K562 (cell line): ENCODE data around the gene TRMT1. TPM values are rescaled to one million over a fixed set of nuclear protein-coding genes. Genes with fewer than 3 reads are reported as not detected.

Source experiments
- ATAC-seq: fragments of 200-7000 bp; cut with Tn5 transposase; 3 replicates; pipeline ENCODE4 v1.9.1; 2020; ENCODE audit warnings: moderate library complexity
- BruUV-seq: library from RNA; stranded (reverse); fragments of 400-500 nt; replicated peaks from 2 replicates; lab custom pipeline; 2021; lab: Mats Ljungman, UMichigan
- CTCF ChIA-PET: fragments of 300-600 bp; formaldehyde crosslinking; extraction: SDS; loops from one replicate; lab custom pipeline; 2021; ENCODE audit warnings: low intra/inter-chr PET ratio; lab: Yijun Ruan, JAX
- POLR2A ChIA-PET: fragments of 300-600, 350-650 bp; sonication (Branson Sonifier 250); formaldehyde crosslinking; extraction: SDS; loops from one replicate; lab custom pipeline; 2021; ENCODE audit warnings: antibody characterized with exemption, inconsistent platforms; lab: Yijun Ruan, JAX
- DNase-seq, 4 experiments: peaks; one replicate each; pipeline versions ENCODE4 v3.0.0 to v3.0.0-alpha.2; 2011 to 2018; ENCODE audit warnings: low spot score in 3 of 4, mixed read lengths in 3 of 4; ENCODE audit errors: extremely low read depth in 1 of 4
- FAIRE-seq: peaks from 2 replicates; lab custom pipeline; 2011; peaks lifted over from hg19 to GRCh38; lab: Jason Lieb, UNC
- H2AFZ ChIP-seq: 2 replicates; pipeline ENCODE4 v1.6.0; 2011; ENCODE audit warnings: low read depth, low read length, control low read depth, inconsistent platforms
- H3K27ac ChIP-seq: fragments of 200-600 bp; 3 replicates; pipeline ENCODE4 v1.8.0; 2011; ENCODE audit warnings: low read depth, mild to moderate bottlenecking, control low read depth, inconsistent platforms, low read length, moderate library complexity, mixed read lengths; ENCODE audit errors: extremely low read depth
- H3K27me3 ChIP-seq, 2 experiments: fragments of 300-600 bp in 1 of 2; 2 replicates in 1 of 2; 3 replicates in 1 of 2; pipeline versions ENCODE4 v1.6.0 to v1.8.0; 2011; ENCODE audit warnings: inconsistent platforms in 2 of 2, low read length in 2 of 2, mild to moderate bottlenecking in 1 of 2, mixed read lengths in 1 of 2, moderate library complexity in 1 of 2; ENCODE audit not compliant: control insufficient read depth in 2 of 2, insufficient read depth in 2 of 2
- H3K36me3 ChIP-seq: fragments of 300-600 bp; 3 replicates; pipeline ENCODE4 v1.8.0; 2011; ENCODE audit warnings: mild to moderate bottlenecking, low read length, inconsistent platforms; ENCODE audit not compliant: control insufficient read depth, insufficient read depth
- H3K4me1 ChIP-seq, 2 experiments: fragments of 200-600 bp in 1 of 2; replicated peaks in 1 of 2; 2 replicates in 1 of 2; 3 replicates in 1 of 2; pipeline versions ENCODE4 v1.5.1 to v1.8.0; 2011; ENCODE audit warnings: inconsistent platforms in 2 of 2, low read length in 2 of 2, mild to moderate bottlenecking in 1 of 2, mixed read lengths in 1 of 2, moderate library complexity in 1 of 2; ENCODE audit not compliant: control insufficient read depth in 2 of 2, insufficient read depth in 2 of 2
- H3K4me2 ChIP-seq: 2 replicates; pipeline ENCODE4 v1.6.1; 2011; ENCODE audit warnings: low read length, control low read depth, inconsistent platforms, mixed read lengths; ENCODE audit not compliant: insufficient read depth
- H3K4me3 ChIP-seq: fragments of 200-600 bp; sonication (generic), shearing (Covaris generic); 2 replicates; pipeline ENCODE4 v1.5.1; 2016; ENCODE audit warnings: control low read depth, inconsistent platforms
- H3K79me2 ChIP-seq: fragments of 200-600 bp; 3 replicates; pipeline ENCODE4 v1.8.0; 2011; ENCODE audit warnings: low read length, inconsistent platforms; ENCODE audit not compliant: control insufficient read depth, insufficient read depth
- H3K9ac ChIP-seq, 2 experiments: 2 replicates each; pipeline versions ENCODE4 v1.6.0 to v1.6.1; 2011; ENCODE audit warnings: low read depth in 2 of 2, low read length in 2 of 2, control low read depth in 1 of 2, inconsistent platforms in 1 of 2, mild to moderate bottlenecking in 1 of 2, mixed read lengths in 1 of 2; ENCODE audit not compliant: insufficient read depth in 1 of 2
- H3K9me1 ChIP-seq: one replicate; pipeline ENCODE4 v1.6.0; 2011; ENCODE audit warnings: inconsistent platforms, mild to moderate bottlenecking, low read length, moderate library complexity; ENCODE audit not compliant: control insufficient read depth, insufficient read depth
- H3K9me3 ChIP-seq: replicated peaks from 2 replicates; pipeline ENCODE4 v1.5.1; 2011; ENCODE audit warnings: low read depth, low read length, inconsistent platforms; ENCODE audit not compliant: control insufficient read depth, insufficient read depth
- H4K20me1 ChIP-seq: replicated peaks from 2 replicates; pipeline ENCODE4 v1.6.1; 2011; ENCODE audit warnings: low read length, inconsistent platforms, mixed read lengths; ENCODE audit not compliant: control insufficient read depth, insufficient read depth
- NFIX ChIP-seq: fragments of 250-450 bp; sonication (Bioruptor Pico); IDR thresholded peaks from 2 replicates; pipeline ENCODE4 v1.4.0; 2020; ENCODE audit warnings: low read depth, mild to moderate bottlenecking, moderate library complexity
- NFRKB ChIP-seq: fragments of 450-650 bp; IDR thresholded peaks from 2 replicates; pipeline ENCODE4 v1.6.1; 2016; ENCODE audit warnings: low read depth
- PHF20 ChIP-seq: fragments of 450-650 bp; IDR thresholded peaks from 2 replicates; pipeline ENCODE4 v1.6.1; 2018; ENCODE audit not compliant: partially characterized antibody
- RBM17 ChIP-seq: fragments of 200-400 bp; formaldehyde crosslinking; IDR thresholded peaks from 2 replicates; pipeline ENCODE4 v1.6.1; 2017; ENCODE audit warnings: low read depth, mild to moderate bottlenecking, low read length, borderline replicate concordance
- SRSF1 ChIP-seq: fragments of 200-400 bp; formaldehyde crosslinking; IDR thresholded peaks from 2 replicates; pipeline ENCODE4 v1.6.1; 2017; ENCODE audit warnings: mild to moderate bottlenecking, low read depth, low read length, moderate library complexity
- TAF9B ChIP-seq: fragments of 450-650 bp; IDR thresholded peaks from 2 replicates; pipeline ENCODE4 v1.6.1; 2018; ENCODE audit warnings: mild to moderate bottlenecking; ENCODE audit not compliant: partially characterized antibody
- YY1 ChIP-seq, 3 experiments: IDR thresholded peaks; 2 replicates each; pipeline ENCODE4 v1.6.1; 2011; ENCODE audit warnings: low read length in 2 of 3, mild to moderate bottlenecking in 2 of 3, moderate library complexity in 2 of 3, borderline replicate concordance in 1 of 3, control low read depth in 1 of 3, low read depth in 1 of 3; ENCODE audit not compliant: insufficient read depth in 3 of 3, insufficient replicate concordance in 2 of 3, control insufficient read depth in 1 of 3, insufficient read length in 1 of 3; ENCODE audit errors: extremely low read depth in 1 of 3
- ZBTB1 ChIP-seq: sonication (generic); formaldehyde crosslinking; IDR thresholded peaks from 2 replicates; pipeline ENCODE4 v1.8.1; 2023; ENCODE audit warnings: missing genetic modification reagents, low read depth, mild to moderate bottlenecking, borderline replicate concordance
- ZBTB17 ChIP-seq: fragments of 450-650 bp; formaldehyde crosslinking; IDR thresholded peaks from 2 replicates; pipeline ENCODE4 v1.4.0; 2020; ENCODE audit warnings: mild to moderate bottlenecking
- ZNF583 ChIP-seq: fragments of 250-450 bp; sonication (Bioruptor Pico); IDR thresholded peaks from 2 replicates; pipeline ENCODE4 v1.4.0; 2020
- ZNF778 ChIP-seq: fragments of 450-650 bp; formaldehyde crosslinking; IDR thresholded peaks from 2 replicates; pipeline ENCODE4 v1.4.0; 2020; ENCODE audit warnings: mild to moderate bottlenecking, moderate library complexity
- WGBS: fragments of 100-300 bp; shearing (Covaris generic); methylation state at CpG from one replicate; pipeline ENCODE4 v1.1.6; 2016; ENCODE audit warnings: low coverage, mixed read lengths; ENCODE audit not compliant: insufficient coverage; ENCODE audit errors: missing lambda C conversion rate; 5-methylcytosine and 5-hydroxymethylcytosine counted together
- in situ Hi-C: fragments of 300-500 bp; cut with MboI; formaldehyde crosslinking; loops from 4 replicates; pipeline ENCODE4 v1.15.0; 2018; ENCODE audit warnings: inconsistent platforms, mixed read lengths
- intact Hi-C: fragments of 100-400 bp; cut with micrococcal nuclease; formaldehyde crosslinking; loops from 2 replicates; pipeline ENCODE4 v1.14.2; 2022
- polyA plus RNA-seq, 8 experiments: library from polyadenylated mRNA; depleted of rRNA in 4 of 8; stranded (reverse) in 5 of 8; unstranded in 3 of 8; fragments of >200 nt; fragmentation: Nextera tagmentation in 2 of 8; fragmentation: Illumina TruSeq in 1 of 8; extraction: Ambion mirVana in 2 of 8; extraction: Trizol in 1 of 8; gene quantifications; 2 replicates each; pipeline versions ENCODE4 v1.2.1 to v1.2.3, GENCODE V29; 2011 to 2014; ENCODE audit warnings: inconsistent platforms in 1 of 8, missing spikeins in 1 of 8
- total RNA-seq, 7 experiments: library from RNA; depleted of rRNA in 6 of 7; stranded (reverse); fragments of >200 nt in 6 of 7; fragmentation: Illumina TruSeq in 2 of 7; extraction: Trizol in 2 of 7; gene quantifications; 2 replicates each; pipeline versions ENCODE4 v1.2.1 to v1.2.3, GENCODE V29; 2011 to 2021; ENCODE audit warnings: low replicate concordance in 1 of 7
- TF ChIP-seq, protein P1 (sequence below): fragments of 200-800 bp; sonication (Bioruptor generic); IDR thresholded peaks from 2 replicates; pipeline ENCODE4 v1.6.1; 2017; ENCODE audit warnings: missing genetic modification characterization, missing compliant biosample characterization
- TF ChIP-seq, protein P2 (sequence below): IDR thresholded peaks from 2 replicates; pipeline ENCODE4 v1.6.1; 2012; ENCODE audit warnings: low read depth, low read length, improper control_type of control experiment, borderline replicate concordance
- TF ChIP-seq, protein P3 (sequence below): sonication (generic); formaldehyde crosslinking; IDR thresholded peaks from 2 replicates; pipeline ENCODE4 v1.8.0; 2023; ENCODE audit warnings: mild to moderate bottlenecking, missing genetic modification reagents
- TF ChIP-seq, protein P4 (sequence below): fragments of 450-650 bp; formaldehyde crosslinking; IDR thresholded peaks from 2 replicates; pipeline ENCODE4 v1.4.0; 2020; ENCODE audit warnings: mild to moderate bottlenecking, moderate library complexity

TRMT1 gene
- total and polyA plus RNA-seq, 9 of the 15 experiments (the other 6 are each of a cell fraction or from before 2014, with no cell fraction given), result 5.8 to 158 (median 54.3) TPM

DNA sequence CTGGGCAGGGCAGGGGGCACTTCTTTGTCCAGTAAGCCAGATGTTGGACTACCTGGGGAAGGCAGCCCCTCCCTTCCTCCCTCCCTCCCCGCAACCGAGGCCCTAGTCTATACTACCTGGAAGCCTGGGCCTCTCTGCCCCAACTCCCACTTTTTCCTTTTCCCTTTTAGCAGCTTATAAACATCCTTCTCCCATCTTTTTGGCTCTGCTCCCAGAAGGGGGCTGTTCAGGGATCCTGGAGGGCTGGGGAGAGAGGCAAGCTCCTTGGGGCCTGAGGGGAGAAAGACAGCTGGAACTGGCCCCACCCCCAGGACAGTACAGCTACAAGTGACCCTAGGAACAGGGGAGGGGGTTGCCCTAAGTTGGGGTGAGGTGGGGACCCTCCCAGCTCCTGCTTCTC, 58.8 kb downstream of the TRMT1 start (continued):
- TF ChIP-seq, protein P1, sequence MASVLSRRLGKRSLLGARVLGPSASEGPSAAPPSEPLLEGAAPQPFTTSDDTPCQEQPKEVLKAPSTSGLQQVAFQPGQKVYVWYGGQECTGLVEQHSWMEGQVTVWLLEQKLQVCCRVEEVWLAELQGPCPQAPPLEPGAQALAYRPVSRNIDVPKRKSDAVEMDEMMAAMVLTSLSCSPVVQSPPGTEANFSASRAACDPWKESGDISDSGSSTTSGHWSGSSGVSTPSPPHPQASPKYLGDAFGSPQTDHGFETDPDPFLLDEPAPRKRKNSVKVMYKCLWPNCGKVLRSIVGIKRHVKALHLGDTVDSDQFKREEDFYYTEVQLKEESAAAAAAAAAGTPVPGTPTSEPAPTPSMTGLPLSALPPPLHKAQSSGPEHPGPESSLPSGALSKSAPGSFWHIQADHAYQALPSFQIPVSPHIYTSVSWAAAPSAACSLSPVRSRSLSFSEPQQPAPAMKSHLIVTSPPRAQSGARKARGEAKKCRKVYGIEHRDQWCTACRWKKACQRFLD (CRISPR knock-in tag), result no peak
- no peak for TF ChIP-seq PHF20

DNA sequence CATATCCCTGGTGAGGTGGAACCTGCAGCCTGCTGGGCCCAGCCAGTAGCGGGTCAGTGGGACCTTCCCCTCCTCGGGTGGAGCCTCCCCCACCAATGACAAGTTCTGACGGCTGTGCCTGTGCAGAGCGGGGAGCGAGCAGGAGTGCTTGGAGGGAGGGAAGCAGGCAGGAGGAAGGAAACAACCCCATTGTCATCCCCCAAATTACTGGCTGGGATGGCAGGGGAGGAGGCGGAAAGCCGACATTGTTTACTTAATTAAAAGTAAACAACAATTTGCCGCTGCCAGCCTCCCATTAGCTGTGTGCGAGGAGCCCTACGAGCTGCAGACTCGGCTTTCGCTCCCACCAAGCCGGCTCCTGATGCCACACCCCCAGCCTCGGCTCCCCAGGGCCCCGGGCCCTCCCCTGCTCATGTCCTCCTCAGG, 59.4 kb downstream of the TRMT1 start:
- 62% methylated on average over 9 of the region's 15 CpGs for WGBS
- no peak overlapping the region for H3K4me2 ChIP-seq
- CTCF ChIA-PET, result interaction anchor here (0.6 kb wide), 1 partner anchor 74 kb away, joined by 4 read pairs; no protein-coding TSS in a partner anchor
- TF ChIP-seq, protein P2, sequence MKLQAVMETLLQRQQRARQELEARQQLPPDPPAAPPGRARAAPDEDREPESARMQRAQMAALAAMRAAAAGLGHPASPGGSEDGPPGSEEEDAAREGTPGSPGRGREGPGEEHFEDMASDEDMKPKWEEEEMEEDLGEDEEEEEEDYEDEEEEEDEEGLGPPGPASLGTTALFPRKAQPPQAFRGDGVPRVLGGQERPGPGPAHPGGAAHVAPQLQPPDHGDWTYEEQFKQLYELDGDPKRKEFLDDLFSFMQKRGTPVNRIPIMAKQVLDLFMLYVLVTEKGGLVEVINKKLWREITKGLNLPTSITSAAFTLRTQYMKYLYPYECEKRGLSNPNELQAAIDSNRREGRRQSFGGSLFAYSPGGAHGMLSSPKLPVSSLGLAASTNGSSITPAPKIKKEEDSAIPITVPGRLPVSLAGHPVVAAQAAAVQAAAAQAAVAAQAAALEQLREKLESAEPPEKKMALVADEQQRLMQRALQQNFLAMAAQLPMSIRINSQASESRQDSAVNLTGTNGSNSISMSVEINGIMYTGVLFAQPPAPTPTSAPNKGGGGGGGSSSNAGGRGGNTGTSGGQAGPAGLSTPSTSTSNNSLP, result no peak
- no peak for TF ChIP-seq TAF9B
- no peak for TF ChIP-seq SRSF1
- TF ChIP-seq, protein P3, sequence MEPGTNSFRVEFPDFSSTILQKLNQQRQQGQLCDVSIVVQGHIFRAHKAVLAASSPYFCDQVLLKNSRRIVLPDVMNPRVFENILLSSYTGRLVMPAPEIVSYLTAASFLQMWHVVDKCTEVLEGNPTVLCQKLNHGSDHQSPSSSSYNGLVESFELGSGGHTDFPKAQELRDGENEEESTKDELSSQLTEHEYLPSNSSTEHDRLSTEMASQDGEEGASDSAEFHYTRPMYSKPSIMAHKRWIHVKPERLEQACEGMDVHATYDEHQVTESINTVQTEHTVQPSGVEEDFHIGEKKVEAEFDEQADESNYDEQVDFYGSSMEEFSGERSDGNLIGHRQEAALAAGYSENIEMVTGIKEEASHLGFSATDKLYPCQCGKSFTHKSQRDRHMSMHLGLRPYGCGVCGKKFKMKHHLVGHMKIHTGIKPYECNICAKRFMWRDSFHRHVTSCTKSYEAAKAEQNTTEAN (CRISPR knock-in tag), result no peak
- TF ChIP-seq ZNF778 (CRISPR knock-in tag), result no peak
- no peak for TF ChIP-seq RBM17
- TF ChIP-seq NFIX, result no peak
- no peak for TF ChIP-seq ZBTB17 (CRISPR knock-in tag)
- TF ChIP-seq YY1 (IDR thresholded peaks at IDR 0.05; ENCODE audit: borderline replicate concordance in 1 of 3, control insufficient read depth in 1 of 3, extremely low read depth in 1 of 3, insufficient read depth in 3 of 3, insufficient read length in 1 of 3, insufficient replicate concordance in 2 of 3, low read depth in 1 of 3, low read length in 2 of 3), result no peak
- TF ChIP-seq, protein P4, sequence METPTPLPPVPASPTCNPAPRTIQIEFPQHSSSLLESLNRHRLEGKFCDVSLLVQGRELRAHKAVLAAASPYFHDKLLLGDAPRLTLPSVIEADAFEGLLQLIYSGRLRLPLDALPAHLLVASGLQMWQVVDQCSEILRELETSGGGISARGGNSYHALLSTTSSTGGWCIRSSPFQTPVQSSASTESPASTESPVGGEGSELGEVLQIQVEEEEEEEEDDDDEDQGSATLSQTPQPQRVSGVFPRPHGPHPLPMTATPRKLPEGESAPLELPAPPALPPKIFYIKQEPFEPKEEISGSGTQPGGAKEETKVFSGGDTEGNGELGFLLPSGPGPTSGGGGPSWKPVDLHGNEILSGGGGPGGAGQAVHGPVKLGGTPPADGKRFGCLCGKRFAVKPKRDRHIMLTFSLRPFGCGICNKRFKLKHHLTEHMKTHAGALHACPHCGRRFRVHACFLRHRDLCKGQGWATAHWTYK (CRISPR knock-in tag), result no peak
- TF ChIP-seq ZNF583, result no peak
- no peak for TF ChIP-seq ZBTB1 (CRISPR knock-in tag)
- no peak for TF ChIP-seq NFRKB

More for the DNA sequence above, 59.4 kb downstream of the TRMT1 start:
- Histone ChIP-seq H3K79me2 (peaks cover 12% of the 10 kb centered on the region), H3K4me1 (peaks cover 10 to 59% of the 10 kb centered on the region in 2 experiments; a peak in 4 of 5 replicates), H3K4me3 (no peak overlapping the region), H3K9ac (peak overlapping the region in 1 of 2 experiments; percentile 39; a peak in 1 of 4 replicates), H4K20me1 (peaks cover 39% of the 10 kb centered on the region), H3K36me3 (no peaks in the 10 kb centered on the region), H3K27me3 (no peaks in the 10 kb centered on the region), H2AFZ (no peak overlapping the region), H3K27ac (no peak overlapping the region), H3K9me3 (no peaks in the 10 kb centered on the region), H3K9me1 (peaks cover 2% of the 10 kb centered on the region)
- POLR2A ChIA-PET, result interaction anchor here (0.6 kb wide), 1 partner anchor 44 kb away, joined by 3 read pairs; no protein-coding TSS in a partner anchor
- no peak for FAIRE-seq
- BruUV-seq, result no TSS peak
- DNase-seq, result no peak
- ATAC-seq, result no peak
- intact Hi-C loops, result no loop called here
- in situ Hi-C loops, result no loop called here
